HCT116 (cell line): ENCODE measurements around the gene ARMH1. TPM values are rescaled to one million over a fixed set of nuclear protein-coding genes. Genes with fewer than 3 reads are reported as not detected.
A peak's percentile ranks its signal among the peaks of the same experiment; 100 is the strongest.
"Not testable (repeated sequence)": the region's sequence is repeated elsewhere in the genome, so short reads cannot be mapped to it uniquely, and the experiment has no call there.

ENCODE experiments used
- ATAC-seq: fragments of 200-7000 bp; cut with Tn5 transposase; 2 replicates; pipeline ENCODE4 v1.9.1; 2020; ENCODE audit warnings: mild to moderate bottlenecking, moderate library complexity
- BruUV-seq: library from RNA; stranded (reverse); fragments of 400-500 nt; replicated peaks from 2 replicates; lab custom pipeline; 2021; lab: Mats Ljungman, UMichigan
- CTCF ChIA-PET: fragments of 300-600 bp; sonication (Branson Sonifier 250); formaldehyde crosslinking; loops from one replicate; lab custom pipeline; 2021; ENCODE audit warnings: antibody characterized with exemption; lab: Charles Lee
- POLR2A ChIA-PET: fragments of 300-600, 350-600 bp; sonication (Branson Sonifier 250); formaldehyde crosslinking; loops from one replicate; lab custom pipeline; 2021; ENCODE audit warnings: antibody characterized with exemption; lab: Charles Lee
- RAD21 ChIA-PET, 2 experiments: fragments of 300-600 bp; sonication (Branson Sonifier 250); formaldehyde crosslinking; loops; one replicate each; lab custom pipeline; 2023; ENCODE audit warnings: low total read pairs in 2 of 2; ENCODE audit not compliant: uncharacterized antibody in 2 of 2, unreplicated experiment in 2 of 2, low non-redundant PET in 1 of 2; lab: Charles Lee
- DNase-seq: peaks from one replicate; pipeline ENCODE4 v3.0.0-alpha.2; 2010; ENCODE audit warnings: low read depth, low spot score
- H2AFZ ChIP-seq: fragments of 200-600 bp; shearing (Covaris generic), sonication (generic); 2 replicates; pipeline ENCODE4 v1.6.1; 2017; ENCODE audit warnings: low read depth, mixed run types, mixed read lengths, antibody characterized with exemption, low read length; ENCODE audit not compliant: poor library complexity, severe bottlenecking
- H3K27ac ChIP-seq: 2 replicates; pipeline ENCODE4 v1.5.1; 2012; ENCODE audit warnings: low read depth, low read length
- H3K27me3 ChIP-seq: fragments of 200-600 bp; sonication (generic); 2 replicates; pipeline ENCODE4 v1.6.1; 2016; ENCODE audit warnings: mixed run types, low read length, mixed read lengths; ENCODE audit not compliant: insufficient read depth
- H3K36me3 ChIP-seq, 2 experiments: fragments of 200-500 bp in 1 of 2; fragments of 200-600 bp in 1 of 2; sonication (Bioruptor generic) in 1 of 2; sonication (generic) in 1 of 2; 2 replicates each; pipeline versions ENCODE4 v1.5.1 to v1.6.1; 2014 to 2016; ENCODE audit warnings: low read length in 2 of 2, inconsistent platforms in 1 of 2, mixed read lengths in 1 of 2, mixed run types in 1 of 2; ENCODE audit not compliant: insufficient read depth in 2 of 2, control insufficient read depth in 1 of 2
- H3K4me1 ChIP-seq, 2 experiments: fragments of 200-600 bp in 1 of 2; sonication (generic) in 1 of 2; 2 replicates each; pipeline versions ENCODE4 v1.5.1 to v1.6.1; 2012 to 2017; ENCODE audit warnings: low read length in 2 of 2, inconsistent platforms in 1 of 2, mild to moderate bottlenecking in 1 of 2, mixed read lengths in 1 of 2, mixed run types in 1 of 2, moderate library complexity in 1 of 2; ENCODE audit not compliant: insufficient read depth in 2 of 2, control insufficient read depth in 1 of 2
- H3K4me2 ChIP-seq: fragments of 200-600 bp; sonication (generic); 2 replicates; pipeline ENCODE4 v1.6.1; 2017; ENCODE audit warnings: mixed run types, low read length, mixed read lengths
- H3K4me3 ChIP-seq, 2 experiments: fragments of 200-600 bp in 1 of 2; sonication (generic) in 1 of 2; replicated peaks in 1 of 2; 2 replicates each; pipeline ENCODE4 v1.5.1; 2011 to 2016; ENCODE audit warnings: low read length in 2 of 2, control low read depth in 1 of 2, low read depth in 1 of 2, mild to moderate bottlenecking in 1 of 2, mixed read lengths in 1 of 2, mixed run types in 1 of 2
- H3K79me2 ChIP-seq: fragments of 200-600 bp; sonication (generic); 2 replicates; pipeline ENCODE4 v1.6.1; 2017; ENCODE audit warnings: mild to moderate bottlenecking, mixed run types, low read length, moderate library complexity, mixed read lengths; ENCODE audit not compliant: insufficient read depth
- H3K9ac ChIP-seq: fragments of 200-600 bp; sonication (generic); 2 replicates; pipeline ENCODE4 v1.6.1; 2016; ENCODE audit warnings: low read length, mixed read lengths
- H3K9me2 ChIP-seq: fragments of 200-600 bp; sonication (generic), shearing (Covaris generic); 2 replicates; pipeline ENCODE4 v1.6.1; 2017; ENCODE audit warnings: mixed run types, mild to moderate bottlenecking, moderate library complexity; ENCODE audit not compliant: insufficient read depth
- H3K9me3 ChIP-seq, 2 experiments: fragments of 200-500 bp in 1 of 2; fragments of 200-600 bp in 1 of 2; sonication (Bioruptor generic) in 1 of 2; sonication (generic) in 1 of 2; 2 replicates each; pipeline ENCODE4 v1.6.1; 2014 to 2017; ENCODE audit warnings: low read length in 2 of 2, mixed read lengths in 2 of 2, inconsistent platforms in 1 of 2, low read depth in 1 of 2, mild to moderate bottlenecking in 1 of 2, mixed run types in 1 of 2, moderate library complexity in 1 of 2; ENCODE audit not compliant: control insufficient read depth in 1 of 2, insufficient read depth in 1 of 2
- H4K20me1 ChIP-seq: fragments of 200-600 bp; sonication (generic), shearing (Covaris generic); 2 replicates; pipeline ENCODE4 v1.6.1; 2017; ENCODE audit warnings: mixed run types, mild to moderate bottlenecking, moderate library complexity; ENCODE audit not compliant: insufficient read depth
- JUND ChIP-seq: IDR thresholded peaks from 2 replicates; pipeline ENCODE4 v1.6.1; 2012
- intact Hi-C: fragments of 100-400 bp; cut with micrococcal nuclease; formaldehyde crosslinking; loops from 2 replicates; pipeline ENCODE4 v1.10.0; 2022
- total RNA-seq: library from RNA; stranded (reverse); gene quantifications from one replicate; pipeline ENCODE4 v1.2.1, GENCODE V29; 2021; ENCODE audit not compliant: unreplicated experiment
- TF ChIP-seq, protein P1 (sequence below): IDR thresholded peaks from 2 replicates; pipeline ENCODE4 v1.6.1; 2012

The ARMH1 gene
- total RNA-seq, 1 experiment from 2014 or later = 3.2 TPM

DNA sequence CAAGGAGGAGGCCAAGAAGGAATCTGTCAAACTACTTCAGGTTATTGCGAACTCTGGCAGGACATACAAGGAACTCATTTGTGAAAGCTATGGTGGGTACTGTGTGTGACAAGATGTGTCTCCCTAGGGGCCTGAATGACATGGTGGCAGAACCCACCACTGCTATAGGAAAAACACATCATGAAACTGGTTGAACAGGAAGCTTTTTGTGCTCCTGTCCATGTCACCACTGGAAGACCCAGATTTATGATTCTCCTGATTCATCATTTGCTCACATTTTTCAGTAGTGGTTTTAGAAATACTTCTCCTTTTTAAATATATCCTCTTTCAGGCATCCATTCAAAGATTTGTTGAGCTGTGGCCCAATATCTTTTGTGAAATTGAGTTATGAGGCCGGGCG, 23.6 kb downstream of the ARMH1 start:
- DNase-seq = no peak
- ChIA-PET CTCF (interaction anchor here (0.9 kb wide), 1 partner anchor 9 kb away, joined by 3 read pairs; no protein-coding TSS in a partner anchor), POLR2A (no interaction called here), RAD21 (no interaction called here)
- no peaks in the 10 kb centered on the region for H3K27me3 ChIP-seq
- no peaks in the 10 kb centered on the region for H3K9me2 ChIP-seq
- BruUV-seq = no TSS peak
- ATAC-seq = no peak
- H3K4me2 ChIP-seq = no peak overlapping the region
- no peaks in the 10 kb centered on the region for H3K9me3 ChIP-seq
- intact Hi-C loops = no loop called here
- 0 out of 2 replicates have a peak, but pooled peaks have one; percentile 11 for TF ChIP-seq JUND
- TF ChIP-seq, protein P1, sequence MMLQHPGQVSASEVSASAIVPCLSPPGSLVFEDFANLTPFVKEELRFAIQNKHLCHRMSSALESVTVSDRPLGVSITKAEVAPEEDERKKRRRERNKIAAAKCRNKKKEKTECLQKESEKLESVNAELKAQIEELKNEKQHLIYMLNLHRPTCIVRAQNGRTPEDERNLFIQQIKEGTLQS = no peak
- peaks cover 6 to 26% of the 10 kb centered on the region in 2 experiments for H3K4me1 ChIP-seq
- no peaks in the 10 kb centered on the region for H4K20me1 ChIP-seq
- no peaks in the 10 kb centered on the region for H3K79me2 ChIP-seq
- no peak overlapping the region for H3K9ac ChIP-seq
- H3K36me3 ChIP-seq = no peaks in the 10 kb centered on the region
- no peak overlapping the region for H3K4me3 ChIP-seq
- H3K27ac ChIP-seq = no peak overlapping the region
- no peak overlapping the region for H2AFZ ChIP-seq

DNA sequence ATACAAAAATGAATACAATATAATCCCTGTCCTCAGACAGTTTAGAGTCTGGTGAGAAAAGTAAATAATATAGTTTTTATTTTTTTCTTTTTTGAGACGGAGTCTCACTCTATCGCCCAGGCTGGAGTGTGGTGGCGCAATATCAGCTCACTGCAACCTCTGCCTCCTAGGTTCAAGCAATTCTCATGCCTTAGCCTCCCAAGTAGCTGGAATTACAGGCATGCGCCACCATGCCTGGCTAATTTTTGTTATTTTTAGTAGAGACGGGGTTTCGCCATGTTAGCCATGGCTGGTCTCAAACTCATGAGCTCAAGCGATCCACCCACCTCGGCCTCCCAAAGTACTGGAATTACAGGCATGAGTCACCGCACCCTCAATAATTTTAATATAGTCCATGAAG, 24.9 kb downstream of the ARMH1 start:
- H3K79me2 ChIP-seq, ATAC-seq, H3K9me2 ChIP-seq, H3K27ac ChIP-seq, intact Hi-C loops, H3K27me3 ChIP-seq, H4K20me1 ChIP-seq, H3K9me3 ChIP-seq, H3K4me3 ChIP-seq, H3K9ac ChIP-seq, H2AFZ ChIP-seq, H3K4me2 ChIP-seq, DNase-seq, RAD21 ChIA-PET, BruUV-seq, H3K36me3 ChIP-seq: not testable (repeated sequence)
- ChIA-PET POLR2A (interaction anchor here (1.8 kb wide), 1 partner anchor 22 kb away, joined by 5 read pairs; no protein-coding TSS in a partner anchor), CTCF (interaction anchor here (0.7 kb wide), 1 partner anchor 9 kb away, joined by 3 read pairs; no protein-coding TSS in a partner anchor)
- H3K4me1 ChIP-seq = peaks cover 9 to 25% of the 10 kb centered on the region in 2 experiments
